Esophagus squamous epithelium (tissue), 4 donors: ENCODE data around the gene MERTK.

Experiments
- POLR2A ChIP-seq, 4 donors: fragments of 450-650 bp; IDR thresholded peaks; one replicate each; pipeline ENCODE4 v1.6.1; 2017; ENCODE audit warnings: antibody characterized with exemption in 4 of 4, mild to moderate bottlenecking in 4 of 4, moderate library complexity in 3 of 4
- TF ChIP-seq, protein P1 (sequence below), 6 experiments: fragments of 450-650 bp in 4 of 6; fragments of 200-600 bp in 2 of 6; sonication (generic) in 2 of 6; IDR thresholded peaks; one replicate each; pipeline ENCODE4 v1.5.1; 2016 to 2019; ENCODE audit warnings: antibody characterized with exemption in 6 of 6, mild to moderate bottlenecking in 4 of 6, moderate library complexity in 4 of 6

DNA sequence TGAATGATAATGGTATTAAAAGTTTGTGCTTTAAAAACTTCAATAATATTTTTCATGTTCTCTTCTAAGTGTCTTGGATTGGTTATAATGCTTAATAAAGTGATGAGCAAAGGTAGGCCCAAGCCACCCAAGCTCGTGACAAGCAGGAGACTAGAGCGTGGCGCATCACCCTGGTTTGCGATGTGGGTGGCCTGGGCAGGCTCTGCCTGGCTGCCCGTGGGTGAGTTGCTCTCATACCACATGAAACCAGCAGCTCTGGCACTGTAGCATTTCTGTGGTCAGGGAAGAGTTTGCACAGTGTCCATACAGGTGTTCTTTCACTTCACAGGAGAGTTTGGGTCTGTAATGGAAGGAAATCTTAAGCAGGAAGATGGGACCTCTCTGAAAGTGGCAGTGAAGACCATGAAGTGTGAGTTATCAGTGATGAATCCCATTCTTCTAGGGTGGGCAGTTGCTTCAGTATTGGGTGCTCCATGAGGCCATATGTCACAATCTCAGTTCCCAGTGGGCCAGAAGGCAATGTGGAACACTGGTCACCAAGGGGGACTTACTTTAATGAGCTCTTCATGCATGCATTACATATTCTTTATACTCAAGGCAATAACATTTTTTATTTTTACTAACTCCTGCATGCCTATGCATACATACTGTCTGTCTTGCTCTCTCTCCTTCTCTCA lies 105.3 kb downstream of the MERTK start:
- TF ChIP-seq, protein P1, sequence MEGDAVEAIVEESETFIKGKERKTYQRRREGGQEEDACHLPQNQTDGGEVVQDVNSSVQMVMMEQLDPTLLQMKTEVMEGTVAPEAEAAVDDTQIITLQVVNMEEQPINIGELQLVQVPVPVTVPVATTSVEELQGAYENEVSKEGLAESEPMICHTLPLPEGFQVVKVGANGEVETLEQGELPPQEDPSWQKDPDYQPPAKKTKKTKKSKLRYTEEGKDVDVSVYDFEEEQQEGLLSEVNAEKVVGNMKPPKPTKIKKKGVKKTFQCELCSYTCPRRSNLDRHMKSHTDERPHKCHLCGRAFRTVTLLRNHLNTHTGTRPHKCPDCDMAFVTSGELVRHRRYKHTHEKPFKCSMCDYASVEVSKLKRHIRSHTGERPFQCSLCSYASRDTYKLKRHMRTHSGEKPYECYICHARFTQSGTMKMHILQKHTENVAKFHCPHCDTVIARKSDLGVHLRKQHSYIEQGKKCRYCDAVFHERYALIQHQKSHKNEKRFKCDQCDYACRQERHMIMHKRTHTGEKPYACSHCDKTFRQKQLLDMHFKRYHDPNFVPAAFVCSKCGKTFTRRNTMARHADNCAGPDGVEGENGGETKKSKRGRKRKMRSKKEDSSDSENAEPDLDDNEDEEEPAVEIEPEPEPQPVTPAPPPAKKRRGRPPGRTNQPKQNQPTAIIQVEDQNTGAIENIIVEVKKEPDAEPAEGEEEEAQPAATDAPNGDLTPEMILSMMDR (IDR thresholded peaks at IDR 0.05) = no peak
- TF ChIP-seq POLR2A (IDR thresholded peaks at IDR 0.05) = no peak
